NT2/D1 (cell line): ENCODE data around the gene MIX23.

ENCODE experiments used
- DNase-seq: peaks from one replicate; pipeline ENCODE4 v3.0.0-alpha.2; 2011; ENCODE audit warnings: low read depth, low spot score
- H3K27me3 ChIP-seq: 2 replicates; pipeline ENCODE4 v1.6.0; 2011; ENCODE audit warnings: mild to moderate bottlenecking; ENCODE audit not compliant: insufficient read length, insufficient read depth
- H3K36me3 ChIP-seq: 2 replicates; pipeline ENCODE4 v1.6.1; 2011; ENCODE audit warnings: mild to moderate bottlenecking, low read length, mixed read lengths; ENCODE audit not compliant: insufficient read depth, insufficient read length
- H3K4me1 ChIP-seq: 2 replicates; pipeline ENCODE4 v1.5.1; 2011; ENCODE audit not compliant: insufficient read depth, insufficient read length
- H3K4me3 ChIP-seq: 2 replicates; pipeline ENCODE4 v1.5.1; 2011; ENCODE audit warnings: low read depth; ENCODE audit not compliant: insufficient read length
- H3K9ac ChIP-seq: 2 replicates; pipeline ENCODE4 v1.6.0; 2011; ENCODE audit warnings: low read depth; ENCODE audit not compliant: insufficient read length
- H3K9me3 ChIP-seq: 2 replicates; pipeline ENCODE4 v1.5.1; 2011; ENCODE audit warnings: mild to moderate bottlenecking, low read length; ENCODE audit not compliant: insufficient read depth
- SUZ12 ChIP-seq: IDR thresholded peaks from 2 replicates; pipeline ENCODE4 v1.6.1; 2011; ENCODE audit not compliant: insufficient read length, insufficient read depth; ENCODE audit errors: extremely low read depth
- YY1 ChIP-seq: IDR thresholded peaks from 2 replicates; pipeline ENCODE4 v1.6.1; 2011; ENCODE audit not compliant: insufficient read length, insufficient read depth
- ZNF274 ChIP-seq: IDR thresholded peaks from 2 replicates; pipeline ENCODE4 v1.6.1; 2011; ENCODE audit warnings: mild to moderate bottlenecking, low read depth, low read length

Gene MIX23

DNA sequence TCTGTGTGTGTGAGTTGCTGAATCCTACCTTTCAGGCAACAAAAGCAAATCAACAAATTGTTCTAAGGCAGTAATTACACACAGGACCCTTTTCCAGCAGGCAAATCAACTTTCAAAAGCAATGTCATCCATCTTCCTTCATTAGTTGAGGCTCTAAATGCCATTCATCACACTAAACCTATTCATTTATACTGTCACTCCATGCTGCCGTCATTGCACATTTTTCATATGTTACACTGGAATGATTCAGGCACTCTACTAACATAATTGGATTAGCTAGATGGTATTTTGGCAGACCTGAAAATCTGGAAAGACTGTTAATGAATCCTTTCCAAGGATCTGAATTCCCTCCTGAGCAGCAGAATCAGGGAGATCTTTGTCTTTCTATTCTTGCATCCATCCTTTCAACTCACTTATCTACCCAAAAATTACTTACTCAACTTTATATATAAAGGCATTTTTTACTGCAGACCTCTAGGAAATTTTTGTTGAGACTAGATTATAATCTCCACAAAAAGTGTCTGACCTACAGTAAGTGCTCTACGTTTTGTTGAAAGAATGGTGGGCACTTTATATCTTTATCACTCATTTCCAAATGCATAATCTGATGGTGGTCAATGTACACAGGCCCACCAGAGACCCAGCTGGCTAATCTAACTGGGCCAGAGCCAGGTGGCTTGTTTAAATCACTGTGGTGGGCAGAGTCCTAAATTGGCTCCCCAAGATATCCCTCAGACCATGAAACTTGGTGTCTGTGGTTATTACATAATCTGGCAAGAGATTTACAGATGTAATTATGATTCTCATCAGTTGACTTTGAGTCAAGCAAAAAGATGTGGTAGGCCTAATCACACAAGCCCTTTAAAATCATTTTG lies 25.0 kb downstream of the MIX23 start:
- no peak overlapping the region for H3K9ac ChIP-seq
- peaks cover 38% of the 10 kb centered on the region for H3K36me3 ChIP-seq
- H3K4me3 ChIP-seq, result no peak overlapping the region
- H3K27me3 ChIP-seq, result no peaks in the 10 kb centered on the region
- no peak for TF ChIP-seq SUZ12
- TF ChIP-seq YY1, result no peak
- TF ChIP-seq ZNF274, result no peak
- H3K4me1 ChIP-seq, result no peaks in the 10 kb centered on the region
- no peak for DNase-seq
- no peaks in the 10 kb centered on the region for H3K9me3 ChIP-seq

DNA sequence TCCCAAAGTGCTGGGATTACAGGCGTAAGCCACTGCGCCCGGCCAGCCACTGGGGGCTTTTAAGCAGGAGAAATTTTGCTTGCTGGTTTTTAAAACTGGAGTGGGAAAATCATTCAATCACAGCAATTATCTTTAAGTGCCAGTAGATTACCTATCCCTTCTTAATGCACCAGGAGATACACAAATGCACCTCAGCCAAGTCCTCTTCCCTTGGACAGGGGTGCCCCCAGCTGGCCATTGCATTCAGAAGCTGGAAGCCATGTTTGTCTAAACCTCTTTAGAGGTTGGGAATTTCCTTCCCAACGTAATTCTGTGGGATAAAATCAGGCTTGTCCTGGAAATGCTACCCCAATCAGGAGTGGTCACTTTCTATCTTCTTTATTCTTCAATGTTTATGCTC lies 26.6 kb downstream of the MIX23 start:
- no peak for DNase-seq
- H3K36me3 ChIP-seq, result peaks cover 24% of the 10 kb centered on the region
- H3K9ac ChIP-seq, result no peak overlapping the region
- no peaks in the 10 kb centered on the region for H3K9me3 ChIP-seq
- H3K27me3 ChIP-seq, result no peaks in the 10 kb centered on the region
- peak; percentile 37 for TF ChIP-seq YY1
- no peak for TF ChIP-seq ZNF274
- TF ChIP-seq SUZ12, result no peak
- no peaks in the 10 kb centered on the region for H3K4me1 ChIP-seq
- H3K4me3 ChIP-seq, result no peak overlapping the region

DNA sequence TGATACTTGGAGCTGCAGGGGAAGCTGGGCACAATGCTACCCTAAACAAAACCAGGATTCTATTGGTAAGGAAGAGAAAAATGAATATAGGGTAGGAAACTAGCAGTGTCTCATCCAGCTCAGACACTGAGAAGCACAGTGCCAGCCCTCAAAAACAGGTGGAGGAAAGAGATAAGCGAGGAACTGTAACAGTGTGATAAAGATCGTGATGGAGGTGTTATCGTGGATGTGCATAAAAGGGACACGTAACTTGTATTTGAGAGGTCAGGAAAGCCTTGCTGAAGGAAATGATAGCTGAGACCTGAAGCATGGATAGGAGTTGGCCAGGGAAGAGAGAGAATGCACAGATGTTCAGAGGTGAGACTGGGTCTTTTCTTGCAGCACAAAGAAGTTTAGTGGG lies 27.4 kb downstream of the MIX23 start:
- H3K27me3 ChIP-seq, result no peaks in the 10 kb centered on the region
- no peak for TF ChIP-seq YY1
- no peak for TF ChIP-seq ZNF274
- TF ChIP-seq SUZ12, result no peak
- no peak overlapping the region for H3K4me3 ChIP-seq
- no peak overlapping the region for H3K9ac ChIP-seq
- H3K36me3 ChIP-seq, result peaks cover 18% of the 10 kb centered on the region
- no peaks in the 10 kb centered on the region for H3K4me1 ChIP-seq
- DNase-seq, result no peak
- no peaks in the 10 kb centered on the region for H3K9me3 ChIP-seq

DNA sequence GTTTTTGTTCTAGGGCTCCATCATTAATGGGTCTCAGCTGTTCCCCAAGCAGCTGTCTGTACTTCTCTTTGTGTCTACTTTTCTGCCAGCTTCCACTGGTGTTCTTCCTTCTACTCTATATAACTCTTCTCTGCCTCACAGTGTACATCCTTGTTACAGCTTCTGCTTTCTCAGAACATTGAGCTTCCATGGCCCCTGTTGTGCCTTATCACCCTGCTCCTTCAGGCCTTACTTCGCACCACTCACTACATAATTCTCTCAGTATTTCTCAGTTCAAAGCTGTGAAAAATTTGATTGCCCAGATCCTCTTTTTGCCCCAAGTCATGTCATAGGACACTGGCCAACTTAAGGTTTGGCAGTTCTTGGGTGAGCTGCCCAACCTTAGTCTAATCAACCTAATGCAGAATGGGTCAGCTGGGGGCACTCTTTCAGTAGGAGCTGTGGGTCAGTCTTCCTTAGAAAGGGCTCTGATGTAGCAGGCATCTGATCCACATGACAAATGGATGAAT lies 29.1 kb downstream of the MIX23 start:
- no peaks in the 10 kb centered on the region for H3K27me3 ChIP-seq
- DNase-seq, result no peak
- no peak overlapping the region for H3K9ac ChIP-seq
- TF ChIP-seq ZNF274 (no peak), YY1 (no peak), SUZ12 (no peak)
- H3K4me3 ChIP-seq, result no peak overlapping the region
- H3K9me3 ChIP-seq, result no peaks in the 10 kb centered on the region
- no peaks in the 10 kb centered on the region for H3K4me1 ChIP-seq
- peaks cover 14% of the 10 kb centered on the region for H3K36me3 ChIP-seq

DNA sequence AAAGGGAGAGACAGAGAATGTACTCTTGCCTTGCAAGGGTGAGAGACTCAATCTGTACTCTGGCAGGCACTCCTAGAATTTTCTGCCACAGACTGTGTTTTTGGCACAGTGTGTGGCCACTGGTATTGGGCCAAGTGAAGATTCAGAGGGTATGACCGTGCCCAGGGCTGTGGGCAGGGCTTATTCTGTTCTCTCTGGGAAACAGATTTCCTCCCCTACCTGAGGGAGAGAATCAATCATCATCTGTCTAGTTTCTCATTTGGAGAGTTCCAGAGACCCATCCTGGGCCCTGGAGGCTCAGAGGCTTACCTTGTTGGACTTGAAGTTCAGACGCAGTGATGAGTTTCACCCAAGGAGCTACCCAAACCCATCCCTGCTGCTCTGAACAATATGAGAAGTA lies 29.8 kb downstream of the MIX23 start:
- no peak overlapping the region for H3K4me3 ChIP-seq
- DNase-seq, result no peak
- H3K36me3 ChIP-seq, result peaks cover 7% of the 10 kb centered on the region
- H3K27me3 ChIP-seq, result no peaks in the 10 kb centered on the region
- TF ChIP-seq YY1 (no peak), SUZ12 (no peak), ZNF274 (no peak)
- H3K4me1 ChIP-seq, result no peaks in the 10 kb centered on the region
- H3K9ac ChIP-seq, result no peak overlapping the region
- no peaks in the 10 kb centered on the region for H3K9me3 ChIP-seq

DNA sequence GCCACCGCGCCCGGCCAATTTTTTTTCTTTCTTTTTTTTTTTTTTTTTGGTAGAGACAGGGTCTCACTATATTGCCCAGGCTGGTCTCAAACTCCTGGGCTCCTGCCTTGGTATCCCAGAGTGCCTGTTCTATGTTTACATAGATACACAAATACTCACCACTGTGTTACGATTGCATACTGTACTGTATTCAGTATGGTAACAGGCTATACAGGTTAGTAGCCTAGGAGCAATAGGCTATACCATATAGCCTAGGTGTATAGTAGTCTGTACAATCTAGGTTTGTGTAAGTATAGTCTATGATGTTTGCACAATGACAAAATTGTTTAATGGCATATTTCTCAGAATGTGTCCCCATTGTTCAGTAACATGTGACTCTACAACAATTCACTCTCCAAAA lies 31.4 kb downstream of the MIX23 start:
- TF ChIP-seq ZNF274 (no peak), SUZ12 (no peak), YY1 (no peak)
- no peaks in the 10 kb centered on the region for H3K27me3 ChIP-seq
- DNase-seq, result no peak
- H3K9ac ChIP-seq, result no peak overlapping the region
- no peaks in the 10 kb centered on the region for H3K9me3 ChIP-seq
- no peak overlapping the region for H3K4me3 ChIP-seq
- H3K36me3 ChIP-seq, result no peaks in the 10 kb centered on the region
- H3K4me1 ChIP-seq, result no peaks in the 10 kb centered on the region

DNA sequence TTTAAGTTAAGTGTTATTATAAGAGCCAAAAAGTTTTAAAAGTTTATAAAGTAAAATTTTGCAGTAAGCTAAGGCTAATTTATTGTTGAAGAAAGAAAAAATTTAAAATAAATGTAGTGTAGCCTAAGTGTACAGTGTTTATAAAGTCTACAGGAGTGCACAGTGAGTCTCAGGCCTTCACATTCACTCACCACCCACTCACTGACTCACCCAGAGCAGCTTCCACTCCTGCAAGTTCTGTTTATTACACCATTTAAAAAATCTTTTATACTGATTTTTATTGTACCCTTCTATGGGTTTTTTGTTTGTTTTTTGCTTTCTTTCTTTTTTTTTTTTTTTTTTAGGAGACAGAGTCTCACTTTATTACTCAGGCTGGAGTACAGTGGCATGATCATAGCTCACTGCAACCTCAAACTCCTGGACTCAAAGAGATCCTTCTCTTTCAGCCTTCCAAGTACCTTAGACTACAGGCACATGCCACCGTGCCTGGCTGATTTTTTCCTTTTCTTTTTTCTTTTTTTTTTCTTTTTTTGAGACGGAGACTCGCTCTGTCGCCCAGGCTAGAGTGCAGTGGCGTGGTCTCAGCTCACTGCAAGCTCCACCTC lies 32.1 kb downstream of the MIX23 start:
- Histone ChIP-seq H3K4me1 (no peaks in the 10 kb centered on the region), H3K9ac (no peak overlapping the region), H3K9me3 (no peaks in the 10 kb centered on the region), H3K4me3 (no peak overlapping the region), H3K27me3 (no peaks in the 10 kb centered on the region), H3K36me3 (no peaks in the 10 kb centered on the region)
- TF ChIP-seq ZNF274 (no peak), YY1 (no peak), SUZ12 (no peak)
- DNase-seq, result no peak
